HG03097 (cell line): ENCODE data around the gene USP47.

ENCODE experiments used
- ATAC-seq: cut with Tn5 transposase; IDR thresholded peaks from one replicate; pipeline ENCODE4 v1.9.1; 2021; ENCODE audit not compliant: unreplicated experiment, low FRiP score

The USP47 gene

GRCh38 chr11:11935536-11935935 is 93.8 kb downstream of the USP47 start:
- ATAC-seq: no peak

- no peak for ATAC-seq
These were observed 95.7 kb downstream of the USP47 start for GRCh38 chr11:11937433-11937832.

- no peak for ATAC-seq
These were observed 96.2 kb downstream of the USP47 start for GRCh38 chr11:11937957-11938356.

GRCh38 chr11:11940551-11940950 is 98.8 kb downstream of the USP47 start:
- no peak for ATAC-seq

GRCh38 chr11:11942668-11943067 is 100.9 kb downstream of the USP47 start:
- no peak for ATAC-seq

- no peak for ATAC-seq
These were observed 102.7 kb downstream of the USP47 start for GRCh38 chr11:11944444-11944843.

- no peak for ATAC-seq
These were observed 104.4 kb downstream of the USP47 start for GRCh38 chr11:11946180-11946579.

- no peak for ATAC-seq
These were observed 105.1 kb downstream of the USP47 start for GRCh38 chr11:11946878-11947277.

- ATAC-seq: no peak
These were observed 106.1 kb downstream of the USP47 start for GRCh38 chr11:11947825-11948224.

GRCh38 chr11:11948242-11948947 is 106.6 kb downstream of the USP47 start:
- ATAC-seq: no peak

GRCh38 chr11:11949482-11949881 is 107.7 kb downstream of the USP47 start:
- no peak for ATAC-seq

- no peak for ATAC-seq
These were observed 110.3 kb downstream of the USP47 start for GRCh38 chr11:11952036-11952435.

GRCh38 chr11:11956006-11956405 is 114.2 kb downstream of the USP47 start:
- no peak for ATAC-seq

GRCh38 chr11:11958403-11959231 is 116.8 kb downstream of the USP47 start:
- ATAC-seq: no peak

- ATAC-seq: no peak
These were observed 117.8 kb downstream of the USP47 start for GRCh38 chr11:11959601-11960000.

GRCh38 chr11:11960687-11961086 is 118.9 kb downstream of the USP47 start:
- no peak for ATAC-seq

GRCh38 chr11:11961399-11962028 is 119.7 kb downstream of the USP47 start:
- ATAC-seq: no peak

- no peak for ATAC-seq
These were observed 121.3 kb downstream of the USP47 start for GRCh38 chr11:11963067-11963466.

- ATAC-seq: no peak
These were observed 122.3 kb downstream of the USP47 start for GRCh38 chr11:11963842-11964773.

- no peak for ATAC-seq
These were observed 123.0 kb downstream of the USP47 start for GRCh38 chr11:11964774-11965150.
